ES-I3 (cell line): ENCODE data around the gene ZNF699.
"Not testable (repeated sequence)": the region's sequence is repeated elsewhere in the genome, so short reads cannot be mapped to it uniquely, and the experiment has no call there.

Experiments
- H3K36me3 ChIP-seq: 2 replicates; pipeline ENCODE4 v1.6.1; 2013; ENCODE audit warnings: mild to moderate bottlenecking, low read length, control low read depth, moderate library complexity; ENCODE audit not compliant: insufficient read depth
- H3K4me1 ChIP-seq: 2 replicates; pipeline ENCODE4 v1.6.1; 2013; ENCODE audit warnings: mild to moderate bottlenecking, control low read depth, low read length; ENCODE audit not compliant: insufficient read depth
- H3K9ac ChIP-seq: 2 replicates; pipeline ENCODE4 v1.6.1; 2013; ENCODE audit warnings: low read depth, mild to moderate bottlenecking, low read length, moderate library complexity
- H3K9me3 ChIP-seq: 2 replicates; pipeline ENCODE4 v1.6.1; 2013; ENCODE audit warnings: mild to moderate bottlenecking, low read length, moderate library complexity; ENCODE audit not compliant: control insufficient read depth, insufficient read depth

The ZNF699 gene

GRCh38 chr19:9309139-9309973, at the start of gene ZNF699:
TSS of gene ZNF699 (minus strand) at chr19:9309838. CDS start at chr19:9305119, 4,719 bp downstream.
- Histone ChIP-seq H3K4me1 (no peaks in the 10 kb centered on the region), H3K9ac (peak within 1 kb of the TSS; percentile 86), H3K9me3 (no peaks in the 10 kb centered on the region), H3K36me3 (no peaks in the 10 kb centered on the region)

DNA sequence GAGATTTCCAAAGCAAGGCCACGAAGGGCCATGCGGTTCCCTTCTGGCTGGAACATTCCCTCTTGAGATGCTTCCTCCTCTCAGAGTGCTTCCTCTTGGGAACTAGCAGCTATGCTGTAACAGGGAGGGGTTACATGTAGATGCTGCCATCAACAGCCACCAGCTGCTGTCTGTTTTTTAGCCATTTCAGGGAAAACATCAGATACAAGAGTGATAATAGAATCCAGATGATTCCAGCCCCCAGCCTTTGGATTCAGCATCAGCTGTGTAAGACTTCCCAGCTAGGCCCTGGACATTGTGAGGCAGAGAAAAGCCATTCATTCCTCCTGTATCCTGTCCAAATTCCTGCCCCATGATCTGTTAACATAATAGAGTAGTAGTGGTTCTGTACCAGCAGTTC, 45.0 kb upstream of the ZNF699 start:
- H3K9me3 ChIP-seq, result no peaks in the 10 kb centered on the region; the same call in none of the 2 replicates
- H3K36me3 ChIP-seq, result no peaks in the 10 kb centered on the region; the same call in 1 of the 2 replicates
- no peak overlapping the region for H3K9ac ChIP-seq
- no peaks in the 10 kb centered on the region for H3K4me1 ChIP-seq

DNA sequence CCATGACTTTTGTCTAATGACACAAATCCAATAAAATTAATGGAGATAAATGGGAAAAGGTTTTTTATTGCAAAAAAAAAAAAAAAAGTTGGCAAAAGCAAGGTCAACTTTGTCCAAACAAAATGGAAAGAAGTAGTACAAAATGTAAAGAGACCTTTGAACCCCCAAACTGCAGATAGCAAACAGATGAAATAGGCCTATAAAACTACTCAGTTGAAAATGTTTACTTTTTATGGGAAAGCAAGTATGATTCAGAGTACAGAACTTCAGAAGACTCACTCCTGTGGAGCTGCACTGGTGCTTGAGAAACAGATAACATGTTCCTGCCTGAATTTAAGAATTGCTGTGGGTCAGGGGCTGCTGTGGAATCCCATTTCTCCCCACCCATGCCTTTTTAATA, 43.4 kb upstream of the ZNF699 start:
- H3K36me3 ChIP-seq, result no peaks in the 10 kb centered on the region
- no peaks in the 10 kb centered on the region; the same call in 1 of the 2 replicates for H3K9me3 ChIP-seq
- H3K4me1 ChIP-seq, result no peaks in the 10 kb centered on the region
- no peak overlapping the region for H3K9ac ChIP-seq

DNA sequence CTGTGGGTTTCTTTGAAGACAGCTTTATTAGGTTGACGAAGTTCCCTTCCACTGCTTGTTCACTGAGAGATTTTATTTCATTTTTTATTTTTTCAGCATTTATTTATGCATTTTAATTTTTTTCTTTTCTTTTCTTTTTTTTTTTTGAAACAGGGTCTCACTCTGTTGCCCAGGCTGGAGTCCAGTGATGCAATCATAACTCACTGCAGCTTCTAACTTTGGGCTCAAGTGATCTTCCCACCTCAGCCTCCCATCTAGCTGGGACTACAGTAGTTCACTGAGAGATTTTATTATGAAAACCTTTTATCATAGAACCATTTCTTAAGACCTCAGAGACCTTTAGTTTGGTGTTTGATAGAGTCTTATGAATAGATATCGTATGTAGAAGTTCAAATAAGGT, 42.9 kb upstream of the ZNF699 start:
- H3K9me3 ChIP-seq, result no peaks in the 10 kb centered on the region; the same call in 1 of the 2 replicates
- no peak overlapping the region for H3K9ac ChIP-seq
- no peaks in the 10 kb centered on the region for H3K36me3 ChIP-seq
- H3K4me1 ChIP-seq, result no peaks in the 10 kb centered on the region

- Histone ChIP-seq H3K9me3 (peaks cover 17% of the 10 kb centered on the region), H3K4me1 (no peaks in the 10 kb centered on the region), H3K9ac (no peak overlapping the region), H3K36me3 (peaks cover under 1% of the 10 kb centered on the region; the same call in 1 of the 2 replicates)
Observed at GRCh38 chr19:9348671-9349070, 39.0 kb upstream of the ZNF699 start.

GRCh38 chr19:9348253-9348652, 38.6 kb upstream of the ZNF699 start:
- H3K9me3 ChIP-seq, result peaks cover 21% of the 10 kb centered on the region
- no peaks in the 10 kb centered on the region for H3K4me1 ChIP-seq
- H3K9ac ChIP-seq, result no peak overlapping the region
- peaks cover 5% of the 10 kb centered on the region; the same call in 1 of the 2 replicates for H3K36me3 ChIP-seq

DNA sequence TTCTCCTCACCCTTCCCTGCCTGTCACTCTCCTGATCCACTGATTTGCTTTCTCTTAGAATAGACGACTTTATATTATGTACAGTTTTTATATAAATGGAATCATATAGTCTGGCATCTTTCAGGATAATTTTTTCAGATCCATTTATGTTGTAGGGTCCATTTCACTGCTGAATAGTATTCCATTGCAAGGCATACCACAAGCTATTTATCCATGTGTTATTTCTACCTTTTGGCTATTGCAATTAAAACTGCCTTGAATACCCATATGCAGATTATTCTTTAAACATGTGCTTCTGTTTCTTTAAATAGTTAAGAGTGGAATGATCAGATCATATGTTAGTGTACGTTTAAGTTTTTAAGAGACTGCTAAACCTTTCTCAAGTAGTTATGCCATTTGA, 35.4 kb upstream of the ZNF699 start:
- peaks cover 14% of the 10 kb centered on the region; the same call in 1 of the 2 replicates for H3K36me3 ChIP-seq
- peaks cover 41% of the 10 kb centered on the region for H3K9me3 ChIP-seq
- no peaks in the 10 kb centered on the region for H3K4me1 ChIP-seq
- no peak overlapping the region for H3K9ac ChIP-seq

DNA sequence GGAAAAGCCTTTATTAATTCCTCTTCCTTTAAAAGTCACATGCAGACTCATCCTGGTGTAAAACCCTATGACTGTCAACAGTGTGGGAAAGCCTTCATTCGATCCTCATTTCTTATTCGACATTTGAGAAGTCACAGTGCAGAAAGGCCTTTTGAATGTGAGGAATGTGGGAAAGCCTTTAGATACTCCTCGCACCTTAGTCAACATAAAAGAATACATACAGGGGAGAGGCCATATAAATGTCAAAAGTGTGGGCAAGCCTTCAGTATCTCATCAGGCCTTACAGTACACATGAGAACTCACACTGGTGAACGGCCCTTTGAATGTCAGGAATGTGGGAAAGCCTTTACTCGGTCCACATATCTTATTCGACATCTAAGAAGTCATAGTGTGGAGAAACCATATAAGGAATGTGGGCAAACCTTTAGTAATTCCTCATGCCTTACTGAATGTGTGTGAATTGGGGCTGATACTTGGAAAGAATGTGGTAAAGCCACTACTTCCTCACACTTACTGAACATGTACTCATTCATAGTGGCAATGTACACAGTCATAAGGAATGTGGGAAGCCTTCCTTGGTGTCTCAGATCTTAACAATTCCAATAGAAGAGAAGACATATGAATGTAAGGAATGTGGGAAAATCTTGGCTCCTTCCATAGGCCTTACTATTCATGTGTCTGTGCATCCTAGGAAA, 33.1 kb upstream of the ZNF699 start:
- H3K9me3 ChIP-seq, result peaks cover 50% of the 10 kb centered on the region
- no peak overlapping the region for H3K9ac ChIP-seq
- H3K4me1 ChIP-seq, result no peaks in the 10 kb centered on the region
- H3K36me3 ChIP-seq, result peaks cover 14% of the 10 kb centered on the region

- peaks cover 15% of the 10 kb centered on the region for H3K9me3 ChIP-seq
- H3K9ac ChIP-seq, result no peak overlapping the region
- no peaks in the 10 kb centered on the region for H3K4me1 ChIP-seq
- H3K36me3 ChIP-seq, result peaks cover 2% of the 10 kb centered on the region; the same call in 1 of the 2 replicates
Observed at GRCh38 chr19:9329999-9330398, 20.4 kb upstream of the ZNF699 start.

- Histone ChIP-seq H3K4me1 (no peaks in the 10 kb centered on the region), H3K36me3 (peaks cover 2% of the 10 kb centered on the region; the same call in 1 of the 2 replicates), H3K9ac (peak overlapping the region; percentile 94), H3K9me3 (no peaks in the 10 kb centered on the region; the same call in none of the 2 replicates)
Observed at GRCh38 chr19:9324584-9324962, 14.9 kb upstream of the ZNF699 start.

- Histone ChIP-seq H3K9me3 (no peaks in the 10 kb centered on the region; the same call in none of the 2 replicates), H3K36me3 (peaks cover 2% of the 10 kb centered on the region; the same call in 1 of the 2 replicates), H3K9ac (peak within 1 kb of the TSS; percentile 94), H3K4me1 (no peaks in the 10 kb centered on the region)
Observed at GRCh38 chr19:9323919-9324583, 14.4 kb upstream of the ZNF699 start, which contains the start of gene ZNF559. TSS of gene ZNF559 (plus strand) at chr19:9324179. CDS start at chr19:9338550, 14,371 bp downstream.

DNA sequence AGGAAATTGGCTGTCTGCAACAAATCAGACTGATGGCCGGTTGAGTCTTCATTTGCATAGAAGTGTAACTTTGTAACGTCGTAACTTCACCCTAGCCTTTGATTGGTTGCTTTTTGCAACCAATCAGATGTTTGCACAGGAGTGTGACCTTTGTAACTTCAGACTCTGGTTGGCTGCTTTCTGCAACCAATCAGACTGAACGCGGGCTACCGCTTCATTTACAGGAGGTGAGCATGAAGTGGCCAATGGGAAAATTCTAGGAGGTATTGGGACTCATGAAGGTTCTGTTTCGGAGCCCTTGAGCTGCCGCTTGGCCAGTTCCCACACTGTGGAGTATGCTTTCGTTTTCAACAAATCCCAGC, 13.9 kb upstream of the ZNF699 start:
- H3K9me3 ChIP-seq, result no peaks in the 10 kb centered on the region; the same call in 1 of the 2 replicates
- peaks cover 2% of the 10 kb centered on the region; the same call in 1 of the 2 replicates for H3K36me3 ChIP-seq
- H3K9ac ChIP-seq, result peak overlapping the region; percentile 94; the same call in 1 of the 2 replicates
- no peaks in the 10 kb centered on the region for H3K4me1 ChIP-seq

- not testable (repeated sequence) for H3K4me1 ChIP-seq, H3K9ac ChIP-seq, H3K36me3 ChIP-seq, H3K9me3 ChIP-seq
Observed at GRCh38 chr19:9322201-9322600, 12.6 kb upstream of the ZNF699 start.

GRCh38 chr19:9321756-9322155, 12.1 kb upstream of the ZNF699 start:
- H3K4me1 ChIP-seq, H3K36me3 ChIP-seq, H3K9ac ChIP-seq, H3K9me3 ChIP-seq: not testable (repeated sequence)
